T-helper 22 cell (primary cell): ENCODE measurements around the gene TTI1.
"Not testable (repeated sequence)": the region's sequence is repeated elsewhere in the genome, so short reads cannot be mapped to it uniquely, and the experiment has no call there.

ENCODE experiments used
- DNase-seq: peaks from one replicate; pipeline ENCODE4 v3.0.0-alpha.2; 2020; ENCODE audit warnings: low read depth

The TTI1 gene

GRCh38 chr20:37968841-37969401 lies 64.3 kb downstream of the TTI1 start:
- no peak for DNase-seq

- not testable (repeated sequence) for DNase-seq
Measured at GRCh38 chr20:37963483-37963882, 69.8 kb downstream of the TTI1 start.

GRCh38 chr20:37961066-37961465 lies 72.2 kb downstream of the TTI1 start:
- no peak for DNase-seq

GRCh38 chr20:37958856-37959520 lies 74.3 kb downstream of the TTI1 start:
- no peak for DNase-seq

GRCh38 chr20:37956107-37956585 lies 77.1 kb downstream of the TTI1 start:
- DNase-seq, result no peak

- no peak for DNase-seq
Measured at GRCh38 chr20:37955511-37955910, 77.7 kb downstream of the TTI1 start.

- DNase-seq, result no peak
Measured at GRCh38 chr20:37954626-37955025, 78.6 kb downstream of the TTI1 start.

GRCh38 chr20:37954190-37954589 lies 79.1 kb downstream of the TTI1 start:
- no peak for DNase-seq

- no peak for DNase-seq
Measured at GRCh38 chr20:37948956-37949355, 84.3 kb downstream of the TTI1 start.

- DNase-seq, result no peak
Measured at GRCh38 chr20:37947943-37948342, 85.3 kb downstream of the TTI1 start.

GRCh38 chr20:37946946-37947345 lies 86.3 kb downstream of the TTI1 start:
- DNase-seq, result no peak

GRCh38 chr20:37945091-37945547 lies 88.1 kb downstream of the TTI1 start:
- no peak for DNase-seq

- DNase-seq, result no peak
Measured at GRCh38 chr20:37944456-37944981, 88.7 kb downstream of the TTI1 start.

- DNase-seq, result no peak
Measured at GRCh38 chr20:37943501-37944455, 89.5 kb downstream of the TTI1 start.

GRCh38 chr20:37943033-37943432 lies 90.2 kb downstream of the TTI1 start:
- DNase-seq, result no peak

GRCh38 chr20:37941992-37942391 lies 91.3 kb downstream of the TTI1 start:
- DNase-seq, result no peak

GRCh38 chr20:37941332-37941731 lies 91.9 kb downstream of the TTI1 start:
- no peak for DNase-seq

- DNase-seq, result no peak
Measured at GRCh38 chr20:37940858-37941257, 92.4 kb downstream of the TTI1 start.

GRCh38 chr20:37939701-37940560 lies 93.3 kb downstream of the TTI1 start:
- DNase-seq, result no peak

GRCh38 chr20:37938954-37939353 lies 94.3 kb downstream of the TTI1 start:
- no peak for DNase-seq

- DNase-seq, result no peak
Measured at GRCh38 chr20:37938181-37938750, 95.0 kb downstream of the TTI1 start.
